Smooth muscle cell (in vitro differentiated cells): Measurements from ENCODE around the gene VARS2. TPM values are rescaled to one million over a fixed set of nuclear protein-coding genes. Genes with fewer than 3 reads are reported as not detected.

Experiments
- DNase-seq: peaks from one replicate; lab custom pipeline; 2025; ENCODE audit not compliant: unreplicated experiment; lab: John Stamatoyannopoulos, UW
- H2AFZ ChIP-seq: fragments of 200-600 bp; sonication (generic); 2 replicates; pipeline ENCODE4 v1.6.0; 2016; ENCODE audit warnings: antibody characterized with exemption, low read depth, mild to moderate bottlenecking
- H3F3A ChIP-seq: fragments of 200-600 bp; sonication (generic); 2 replicates; pipeline ENCODE4 v1.6.0; 2017; ENCODE audit warnings: antibody characterized with exemption, low read depth
- H3K27ac ChIP-seq: fragments of 200-600 bp; sonication (generic); 2 replicates; pipeline ENCODE4 v1.5.1; 2016; ENCODE audit warnings: low read depth, mild to moderate bottlenecking
- H3K27me3 ChIP-seq: fragments of 200-600 bp; sonication (generic); 2 replicates; pipeline ENCODE4 v1.6.1; 2016; ENCODE audit warnings: low read depth, mild to moderate bottlenecking
- H3K36me3 ChIP-seq: fragments of 200-600 bp; sonication (generic); 2 replicates; pipeline ENCODE4 v1.5.1; 2016; ENCODE audit warnings: low read depth
- H3K4me1 ChIP-seq: fragments of 200-600 bp; sonication (generic); 2 replicates; pipeline ENCODE4 v1.5.1; 2016; ENCODE audit warnings: low read depth
- H3K4me2 ChIP-seq: fragments of 200-600 bp; sonication (generic); 2 replicates; pipeline ENCODE4 v1.6.0; 2016; ENCODE audit warnings: mild to moderate bottlenecking
- H3K4me3 ChIP-seq: fragments of 200-600 bp; sonication (generic); 2 replicates; pipeline ENCODE4 v1.5.1; 2016; ENCODE audit warnings: mild to moderate bottlenecking
- H3K79me2 ChIP-seq: fragments of 200-600 bp; sonication (generic); 2 replicates; pipeline ENCODE4 v1.6.0; 2016; ENCODE audit warnings: low read depth, mild to moderate bottlenecking
- H3K9ac ChIP-seq: fragments of 200-600 bp; sonication (generic); 2 replicates; pipeline ENCODE4 v1.6.0; 2016; ENCODE audit warnings: low read depth
- H3K9me3 ChIP-seq: fragments of 200-600 bp; sonication (generic); replicated peaks from 2 replicates; pipeline ENCODE4 v1.5.1; 2016; ENCODE audit warnings: low read depth
- H4K20me1 ChIP-seq: fragments of 200-600 bp; sonication (generic); 2 replicates; pipeline ENCODE4 v1.6.0; 2016; ENCODE audit warnings: low read depth
- WGBS: methylation state at CpG from one replicate; pipeline ENCODE4 v1.1.7; 2016; ENCODE audit warnings: low lambda C conversion rate; 5-methylcytosine and 5-hydroxymethylcytosine counted together
- polyA plus RNA-seq: library from polyadenylated mRNA; unstranded; fragments of >200 nt; fragmentation: Nextera tagmentation; extraction: Ambion mirVana; gene quantifications from 2 replicates; pipeline ENCODE4 v1.2.1, GENCODE V29; 2016
- total RNA-seq: library from RNA; depleted of rRNA; stranded (reverse); fragments of >200 nt; gene quantifications from 2 replicates; pipeline ENCODE4 v1.2.3, GENCODE V29; 2014
- TF ChIP-seq, protein P1 (sequence below): fragments of 200-600 bp; sonication (generic); IDR thresholded peaks from 2 replicates; pipeline ENCODE4 v1.5.1; 2017; ENCODE audit warnings: borderline replicate concordance, mild to moderate bottlenecking, antibody characterized with exemption; ENCODE audit not compliant: insufficient read depth, poor library complexity, severe bottlenecking

The VARS2 gene
- total and polyA plus RNA-seq, 2 experiments from 2014 or later: 15.1 to 15.4 TPM

DNA sequence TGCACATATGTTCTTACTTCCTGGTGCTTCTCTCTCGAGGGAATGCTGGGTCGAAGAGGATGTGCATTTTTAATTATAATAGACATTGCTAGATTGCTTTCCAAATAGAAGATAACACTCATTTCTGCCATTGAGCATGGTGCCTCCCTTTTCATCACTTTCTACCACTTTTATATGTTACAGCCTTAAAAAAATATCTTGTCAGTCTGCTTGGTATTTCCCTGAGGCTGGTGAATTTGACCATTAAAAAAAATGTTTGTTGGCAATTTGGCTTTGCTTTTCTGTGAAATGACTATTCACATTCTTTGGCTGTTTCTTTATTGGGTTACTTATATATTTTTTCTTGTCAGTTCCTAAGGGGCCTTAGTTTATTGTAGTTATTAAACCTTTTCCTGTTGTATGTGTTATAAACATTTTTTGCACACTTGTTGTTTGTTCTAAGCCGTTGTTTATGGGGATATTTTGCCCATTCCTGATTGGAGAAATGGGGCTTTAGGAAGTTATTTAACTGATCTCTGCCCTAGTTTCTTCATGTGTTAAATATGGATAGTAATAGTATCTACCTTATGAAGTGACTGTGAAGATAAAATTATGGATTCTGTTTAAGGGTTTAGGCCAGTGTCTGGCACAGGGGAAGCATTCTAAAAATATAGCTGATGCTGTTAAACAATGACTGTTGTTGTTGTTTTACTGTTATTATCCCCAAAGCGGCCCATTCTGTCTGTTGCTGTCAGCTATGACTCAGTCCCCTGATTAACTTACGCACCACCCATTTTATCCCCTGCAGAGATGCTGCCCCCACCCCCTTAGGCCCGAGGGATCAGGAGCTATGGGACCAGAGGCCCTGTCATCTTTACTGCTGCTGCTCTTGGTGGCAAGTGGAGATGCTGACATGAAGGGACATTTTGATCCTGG is 25.9 kb upstream of the VARS2 start:
- Histone ChIP-seq H3K4me1 (peaks cover 35% of the 10 kb centered on the region), H3K79me2 (peaks cover 45% of the 10 kb centered on the region), H3K9ac (peak overlapping the region; percentile 53), H4K20me1 (peaks cover 66% of the 10 kb centered on the region), H2AFZ (no peak overlapping the region), H3K27me3 (no peaks in the 10 kb centered on the region), H3K27ac (peak overlapping the region; percentile 53), H3K4me2 (peak overlapping the region; percentile 53), H3K36me3 (no peaks in the 10 kb centered on the region), H3F3A (peaks cover 7% of the 10 kb centered on the region), H3K4me3 (no peak overlapping the region), H3K9me3 (no peaks in the 10 kb centered on the region)
- DNase-seq: no peak
- 42% methylated on average over 6 of the region's 6 CpGs for WGBS
- TF ChIP-seq, protein P1, sequence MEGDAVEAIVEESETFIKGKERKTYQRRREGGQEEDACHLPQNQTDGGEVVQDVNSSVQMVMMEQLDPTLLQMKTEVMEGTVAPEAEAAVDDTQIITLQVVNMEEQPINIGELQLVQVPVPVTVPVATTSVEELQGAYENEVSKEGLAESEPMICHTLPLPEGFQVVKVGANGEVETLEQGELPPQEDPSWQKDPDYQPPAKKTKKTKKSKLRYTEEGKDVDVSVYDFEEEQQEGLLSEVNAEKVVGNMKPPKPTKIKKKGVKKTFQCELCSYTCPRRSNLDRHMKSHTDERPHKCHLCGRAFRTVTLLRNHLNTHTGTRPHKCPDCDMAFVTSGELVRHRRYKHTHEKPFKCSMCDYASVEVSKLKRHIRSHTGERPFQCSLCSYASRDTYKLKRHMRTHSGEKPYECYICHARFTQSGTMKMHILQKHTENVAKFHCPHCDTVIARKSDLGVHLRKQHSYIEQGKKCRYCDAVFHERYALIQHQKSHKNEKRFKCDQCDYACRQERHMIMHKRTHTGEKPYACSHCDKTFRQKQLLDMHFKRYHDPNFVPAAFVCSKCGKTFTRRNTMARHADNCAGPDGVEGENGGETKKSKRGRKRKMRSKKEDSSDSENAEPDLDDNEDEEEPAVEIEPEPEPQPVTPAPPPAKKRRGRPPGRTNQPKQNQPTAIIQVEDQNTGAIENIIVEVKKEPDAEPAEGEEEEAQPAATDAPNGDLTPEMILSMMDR: no peak

DNA sequence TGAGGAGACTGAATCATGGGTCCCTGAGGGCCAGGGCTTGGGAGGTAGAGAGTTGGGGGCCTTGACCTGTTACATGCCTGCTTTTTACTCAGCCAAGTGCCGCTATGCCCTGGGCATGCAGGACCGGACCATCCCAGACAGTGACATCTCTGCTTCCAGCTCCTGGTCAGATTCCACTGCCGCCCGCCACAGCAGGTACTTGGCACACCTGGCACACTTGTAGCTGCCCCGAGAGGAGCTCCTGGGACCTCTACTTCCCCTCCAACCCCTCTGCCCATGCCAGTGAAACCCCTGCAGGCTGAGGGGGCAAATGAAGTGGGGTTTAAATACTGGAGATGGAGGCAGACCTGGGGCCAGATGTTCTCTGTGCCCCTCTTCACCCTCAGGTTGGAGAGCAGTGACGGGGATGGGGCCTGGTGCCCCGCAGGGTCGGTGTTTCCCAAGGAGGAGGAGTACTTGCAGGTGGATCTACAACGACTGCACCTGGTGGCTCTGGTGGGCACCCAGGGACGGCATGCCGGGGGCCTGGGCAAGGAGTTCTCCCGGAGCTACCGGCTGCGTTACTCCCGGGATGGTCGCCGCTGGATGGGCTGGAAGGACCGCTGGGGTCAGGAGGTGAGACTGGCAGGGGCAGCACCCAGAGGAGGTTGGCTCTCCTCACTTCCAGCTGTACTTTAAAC is 25.1 kb upstream of the VARS2 start:
- 96% methylated on average over 18 of the region's 18 CpGs for WGBS
- peaks cover 34% of the 10 kb centered on the region for H3K4me1 ChIP-seq

DNA sequence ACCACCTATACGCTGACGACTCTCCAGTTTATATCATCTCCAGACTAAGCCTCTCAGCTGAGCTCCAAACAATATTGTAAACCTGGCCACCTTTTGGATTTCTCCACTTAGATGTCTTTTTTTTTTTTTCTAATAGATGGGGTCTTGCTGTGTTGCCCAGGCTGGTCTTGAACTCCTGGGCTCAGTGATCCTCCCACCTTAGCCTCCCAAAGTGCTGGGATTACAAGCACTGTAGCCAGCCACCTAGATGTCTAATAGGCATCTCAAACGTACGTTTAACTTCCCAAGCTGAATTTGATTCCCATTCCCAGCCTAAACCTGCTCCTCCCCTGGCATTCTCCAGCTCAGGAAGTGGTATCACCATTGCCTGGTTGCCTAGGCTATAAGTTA is 24.5 kb upstream of the VARS2 start:
- WGBS: 95% methylated on average over 4 of the region's 4 CpGs
- no peak overlapping the region for H3K9ac ChIP-seq
- no peaks in the 10 kb centered on the region for H3K27me3 ChIP-seq
- no peak for DNase-seq
- no peak overlapping the region for H3K27ac ChIP-seq
- no peak overlapping the region for H2AFZ ChIP-seq
- H3K4me1 ChIP-seq: peaks cover 34% of the 10 kb centered on the region
- TF ChIP-seq, protein P1: no peak
- H3K4me2 ChIP-seq: no peak overlapping the region
- peaks cover 67% of the 10 kb centered on the region for H4K20me1 ChIP-seq
- peaks cover 44% of the 10 kb centered on the region for H3K79me2 ChIP-seq
- no peak overlapping the region for H3K4me3 ChIP-seq
- H3K9me3 ChIP-seq: no peaks in the 10 kb centered on the region
- peaks cover 3% of the 10 kb centered on the region for H3F3A ChIP-seq
- H3K36me3 ChIP-seq: no peaks in the 10 kb centered on the region

More for the DNA sequence above, 25.1 kb upstream of the VARS2 start:
- H3K4me2 ChIP-seq: no peak overlapping the region
- no peaks in the 10 kb centered on the region for H3K9me3 ChIP-seq
- peaks cover 3% of the 10 kb centered on the region for H3F3A ChIP-seq
- H3K4me3 ChIP-seq: no peak overlapping the region
- H3K9ac ChIP-seq: no peak overlapping the region
- no peaks in the 10 kb centered on the region for H3K27me3 ChIP-seq
- H4K20me1 ChIP-seq: peaks cover 67% of the 10 kb centered on the region
- TF ChIP-seq, protein P1: no peak
- peaks cover 45% of the 10 kb centered on the region for H3K79me2 ChIP-seq
- no peak overlapping the region for H2AFZ ChIP-seq
- no peaks in the 10 kb centered on the region for H3K36me3 ChIP-seq
- peak overlapping the region; percentile 53 for H3K27ac ChIP-seq
- no peak for DNase-seq
